Smooth muscle cell (in vitro differentiated cells): ENCODE data around the gene FAT2. TPM values are rescaled to one million over a fixed set of nuclear protein-coding genes. Genes with fewer than 3 reads are reported as not detected.

Experiments
- DNase-seq: peaks from one replicate; lab custom pipeline; 2025; ENCODE audit not compliant: unreplicated experiment; lab: John Stamatoyannopoulos, UW
- H2AFZ ChIP-seq: fragments of 200-600 bp; sonication (generic); 2 replicates; pipeline ENCODE4 v1.6.0; 2016; ENCODE audit warnings: antibody characterized with exemption, low read depth, mild to moderate bottlenecking
- H3F3A ChIP-seq: fragments of 200-600 bp; sonication (generic); 2 replicates; pipeline ENCODE4 v1.6.0; 2017; ENCODE audit warnings: antibody characterized with exemption, low read depth
- H3K27ac ChIP-seq: fragments of 200-600 bp; sonication (generic); 2 replicates; pipeline ENCODE4 v1.5.1; 2016; ENCODE audit warnings: low read depth, mild to moderate bottlenecking
- H3K27me3 ChIP-seq: fragments of 200-600 bp; sonication (generic); 2 replicates; pipeline ENCODE4 v1.6.1; 2016; ENCODE audit warnings: low read depth, mild to moderate bottlenecking
- H3K36me3 ChIP-seq: fragments of 200-600 bp; sonication (generic); 2 replicates; pipeline ENCODE4 v1.5.1; 2016; ENCODE audit warnings: low read depth
- H3K4me1 ChIP-seq: fragments of 200-600 bp; sonication (generic); 2 replicates; pipeline ENCODE4 v1.5.1; 2016; ENCODE audit warnings: low read depth
- H3K4me2 ChIP-seq: fragments of 200-600 bp; sonication (generic); 2 replicates; pipeline ENCODE4 v1.6.0; 2016; ENCODE audit warnings: mild to moderate bottlenecking
- H3K4me3 ChIP-seq: fragments of 200-600 bp; sonication (generic); 2 replicates; pipeline ENCODE4 v1.5.1; 2016; ENCODE audit warnings: mild to moderate bottlenecking
- H3K79me2 ChIP-seq: fragments of 200-600 bp; sonication (generic); 2 replicates; pipeline ENCODE4 v1.6.0; 2016; ENCODE audit warnings: low read depth, mild to moderate bottlenecking
- H3K9ac ChIP-seq: fragments of 200-600 bp; sonication (generic); 2 replicates; pipeline ENCODE4 v1.6.0; 2016; ENCODE audit warnings: low read depth
- H3K9me3 ChIP-seq: fragments of 200-600 bp; sonication (generic); replicated peaks from 2 replicates; pipeline ENCODE4 v1.5.1; 2016; ENCODE audit warnings: low read depth
- H4K20me1 ChIP-seq: fragments of 200-600 bp; sonication (generic); 2 replicates; pipeline ENCODE4 v1.6.0; 2016; ENCODE audit warnings: low read depth
- CTCF ChIP-seq: fragments of 200-600 bp; sonication (generic); IDR thresholded peaks from 2 replicates; pipeline ENCODE4 v1.5.1; 2017; ENCODE audit warnings: borderline replicate concordance, mild to moderate bottlenecking, antibody characterized with exemption; ENCODE audit not compliant: insufficient read depth, poor library complexity, severe bottlenecking
- whole genome bisulfite sequencing: methylation state at CpG from one replicate; pipeline ENCODE4 v1.1.7; 2016; ENCODE audit warnings: low lambda C conversion rate; 5-methylcytosine and 5-hydroxymethylcytosine counted together
- polyA plus RNA-seq: library from polyadenylated mRNA; unstranded; fragments of >200 nt; fragmentation: Nextera tagmentation; extraction: Ambion mirVana; gene quantifications from 2 replicates; pipeline ENCODE4 v1.2.1, GENCODE V29; 2016
- total RNA-seq: library from RNA; depleted of rRNA; stranded (reverse); fragments of >200 nt; gene quantifications from 2 replicates; pipeline ENCODE4 v1.2.3, GENCODE V29; 2014

The FAT2 gene
- total and polyA plus RNA-seq, 2 experiments from 2014 or later, result 0.65 to 10.1 TPM

GRCh38 chr5:151555760-151556576 lies 35.2 kb downstream of the FAT2 start:
- Histone ChIP-seq H3K27ac (no peak overlapping the region), H3K36me3 (no peaks in the 10 kb centered on the region), H3F3A (no peaks in the 10 kb centered on the region), H3K9me3 (no peaks in the 10 kb centered on the region), H4K20me1 (no peaks in the 10 kb centered on the region), H3K4me3 (no peak overlapping the region), H3K9ac (no peak overlapping the region), H3K27me3 (peaks cover 24% of the 10 kb centered on the region), H3K4me2 (no peak overlapping the region), H2AFZ (no peak overlapping the region), H3K79me2 (no peaks in the 10 kb centered on the region), H3K4me1 (no peaks in the 10 kb centered on the region)
- no peak for DNase-seq
- WGBS, result 83% methylated on average over 4 of the region's 4 CpGs
- TF ChIP-seq CTCF, result no peak

GRCh38 chr5:151553695-151554094 lies 37.4 kb downstream of the FAT2 start:
- Histone ChIP-seq H3K9me3 (no peaks in the 10 kb centered on the region), H3K79me2 (no peaks in the 10 kb centered on the region), H3K4me1 (no peaks in the 10 kb centered on the region), H3K9ac (no peak overlapping the region), H3K4me3 (no peak overlapping the region), H3K27ac (no peak overlapping the region), H4K20me1 (no peaks in the 10 kb centered on the region), H3K36me3 (no peaks in the 10 kb centered on the region), H2AFZ (no peak overlapping the region), H3K4me2 (no peak overlapping the region), H3K27me3 (peaks cover 10% of the 10 kb centered on the region), H3F3A (no peaks in the 10 kb centered on the region)
- WGBS, result 76% methylated on average over 5 of the region's 5 CpGs
- no peak for TF ChIP-seq CTCF
- DNase-seq, result no peak

DNA sequence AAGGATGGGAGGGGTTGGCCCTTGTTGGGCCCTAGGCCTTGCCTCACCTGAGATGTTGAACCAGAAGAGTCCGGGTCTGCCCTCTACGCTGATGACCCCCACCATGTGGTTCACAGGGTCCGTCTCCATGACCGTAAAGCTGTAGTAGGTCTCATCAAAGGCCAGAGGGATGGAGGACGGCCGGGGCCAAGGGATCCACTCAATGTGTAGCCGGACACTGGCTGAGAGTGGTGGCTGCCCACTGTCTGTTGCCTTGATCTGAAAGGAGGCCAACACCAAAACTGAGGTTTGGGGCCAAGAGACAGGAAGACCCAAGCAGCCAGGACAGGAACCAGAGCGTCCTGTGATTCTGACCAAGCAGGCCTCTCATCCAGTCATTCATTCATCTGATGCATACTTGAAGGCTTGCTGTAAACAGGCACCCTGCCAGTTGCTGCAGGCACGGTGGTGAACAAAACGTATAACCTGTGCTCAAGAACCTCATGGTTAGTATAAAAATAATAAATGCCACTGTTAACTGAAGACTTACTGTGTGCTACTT lies 37.9 kb downstream of the FAT2 start:
- no peaks in the 10 kb centered on the region for H3K79me2 ChIP-seq
- no peak overlapping the region for H2AFZ ChIP-seq
- DNase-seq, result no peak
- no peak for TF ChIP-seq CTCF
- H3K4me2 ChIP-seq, result no peak overlapping the region
- H3F3A ChIP-seq, result no peaks in the 10 kb centered on the region
- no peaks in the 10 kb centered on the region for H3K4me1 ChIP-seq
- 96% methylated on average over 10 of the region's 10 CpGs for WGBS
- no peaks in the 10 kb centered on the region for H3K9me3 ChIP-seq
- no peak overlapping the region for H3K27ac ChIP-seq
- peaks cover 10% of the 10 kb centered on the region for H3K27me3 ChIP-seq
- no peak overlapping the region for H3K4me3 ChIP-seq
- H3K36me3 ChIP-seq, result no peaks in the 10 kb centered on the region
- no peak overlapping the region for H3K9ac ChIP-seq
- no peaks in the 10 kb centered on the region for H4K20me1 ChIP-seq

DNA sequence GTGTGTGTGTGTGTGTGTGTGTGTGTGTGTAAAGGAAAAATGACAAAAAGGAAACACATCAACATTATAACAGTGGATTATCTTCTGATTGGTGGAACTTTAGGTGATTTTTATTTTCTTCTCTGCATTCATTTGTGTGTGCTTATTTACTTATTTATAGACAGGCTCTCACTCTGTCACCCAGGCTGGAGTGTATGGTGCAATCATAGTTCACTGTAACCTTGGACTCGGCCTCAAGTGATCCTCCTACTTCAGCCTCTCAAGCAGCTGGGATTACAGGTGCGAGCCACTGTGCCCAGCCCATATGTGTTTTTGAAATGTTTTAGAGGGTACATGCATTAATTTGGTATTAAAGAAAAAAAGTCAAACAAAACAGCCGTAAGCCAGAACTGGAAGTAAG lies 39.1 kb downstream of the FAT2 start:
- no peaks in the 10 kb centered on the region for H3K36me3 ChIP-seq
- H3F3A ChIP-seq, result no peaks in the 10 kb centered on the region
- peaks cover 6% of the 10 kb centered on the region for H3K4me1 ChIP-seq
- no peak overlapping the region for H3K4me3 ChIP-seq
- H2AFZ ChIP-seq, result no peak overlapping the region
- TF ChIP-seq CTCF, result no peak
- 97% methylated on average over 3 of the region's 3 CpGs for WGBS
- DNase-seq, result no peak
- H4K20me1 ChIP-seq, result no peaks in the 10 kb centered on the region
- H3K79me2 ChIP-seq, result no peaks in the 10 kb centered on the region
- peaks cover 10% of the 10 kb centered on the region for H3K27me3 ChIP-seq
- no peak overlapping the region for H3K9ac ChIP-seq
- no peak overlapping the region for H3K4me2 ChIP-seq
- H3K27ac ChIP-seq, result no peak overlapping the region
- H3K9me3 ChIP-seq, result no peaks in the 10 kb centered on the region
